HCT116 (cell line): ENCODE results near the gene ACSL6. TPM values are rescaled to one million over a fixed set of nuclear protein-coding genes. Genes with fewer than 3 reads are reported as not detected.

Source experiments
- ATAC-seq: fragments of 200-7000 bp; cut with Tn5 transposase; 2 replicates; pipeline ENCODE4 v1.9.1; 2020; ENCODE audit warnings: mild to moderate bottlenecking, moderate library complexity
- BruUV-seq: library from RNA; stranded (reverse); fragments of 400-500 nt; replicated peaks from 2 replicates; lab custom pipeline; 2021; lab: Mats Ljungman, UMichigan
- CTCF ChIA-PET: fragments of 300-600 bp; sonication (Branson Sonifier 250); formaldehyde crosslinking; loops from one replicate; lab custom pipeline; 2021; ENCODE audit warnings: antibody characterized with exemption; lab: Charles Lee
- POLR2A ChIA-PET: fragments of 300-600, 350-600 bp; sonication (Branson Sonifier 250); formaldehyde crosslinking; loops from one replicate; lab custom pipeline; 2021; ENCODE audit warnings: antibody characterized with exemption; lab: Charles Lee
- RAD21 ChIA-PET, 2 experiments: fragments of 300-600 bp; sonication (Branson Sonifier 250); formaldehyde crosslinking; loops; one replicate each; lab custom pipeline; 2023; ENCODE audit warnings: low total read pairs in 2 of 2; ENCODE audit not compliant: uncharacterized antibody in 2 of 2, unreplicated experiment in 2 of 2, low non-redundant PET in 1 of 2; lab: Charles Lee
- DNase-seq: peaks from one replicate; pipeline ENCODE4 v3.0.0-alpha.2; 2010; ENCODE audit warnings: low read depth, low spot score
- H2AFZ ChIP-seq: fragments of 200-600 bp; shearing (Covaris generic), sonication (generic); 2 replicates; pipeline ENCODE4 v1.6.1; 2017; ENCODE audit warnings: low read depth, mixed run types, mixed read lengths, antibody characterized with exemption, low read length; ENCODE audit not compliant: poor library complexity, severe bottlenecking
- H3K27ac ChIP-seq: 2 replicates; pipeline ENCODE4 v1.5.1; 2012; ENCODE audit warnings: low read depth, low read length
- H3K27me3 ChIP-seq: fragments of 200-600 bp; sonication (generic); 2 replicates; pipeline ENCODE4 v1.6.1; 2016; ENCODE audit warnings: mixed run types, low read length, mixed read lengths; ENCODE audit not compliant: insufficient read depth
- H3K36me3 ChIP-seq, 2 experiments: fragments of 200-500 bp in 1 of 2; fragments of 200-600 bp in 1 of 2; sonication (Bioruptor generic) in 1 of 2; sonication (generic) in 1 of 2; 2 replicates each; pipeline versions ENCODE4 v1.5.1 to v1.6.1; 2014 to 2016; ENCODE audit warnings: low read length in 2 of 2, inconsistent platforms in 1 of 2, mixed read lengths in 1 of 2, mixed run types in 1 of 2; ENCODE audit not compliant: insufficient read depth in 2 of 2, control insufficient read depth in 1 of 2
- H3K4me1 ChIP-seq, 2 experiments: fragments of 200-600 bp in 1 of 2; sonication (generic) in 1 of 2; 2 replicates each; pipeline versions ENCODE4 v1.5.1 to v1.6.1; 2012 to 2017; ENCODE audit warnings: low read length in 2 of 2, inconsistent platforms in 1 of 2, mild to moderate bottlenecking in 1 of 2, mixed read lengths in 1 of 2, mixed run types in 1 of 2, moderate library complexity in 1 of 2; ENCODE audit not compliant: insufficient read depth in 2 of 2, control insufficient read depth in 1 of 2
- H3K4me2 ChIP-seq: fragments of 200-600 bp; sonication (generic); 2 replicates; pipeline ENCODE4 v1.6.1; 2017; ENCODE audit warnings: mixed run types, low read length, mixed read lengths
- H3K4me3 ChIP-seq, 2 experiments: fragments of 200-600 bp in 1 of 2; sonication (generic) in 1 of 2; replicated peaks in 1 of 2; 2 replicates each; pipeline ENCODE4 v1.5.1; 2011 to 2016; ENCODE audit warnings: low read length in 2 of 2, control low read depth in 1 of 2, low read depth in 1 of 2, mild to moderate bottlenecking in 1 of 2, mixed read lengths in 1 of 2, mixed run types in 1 of 2
- H3K79me2 ChIP-seq: fragments of 200-600 bp; sonication (generic); 2 replicates; pipeline ENCODE4 v1.6.1; 2017; ENCODE audit warnings: mild to moderate bottlenecking, mixed run types, low read length, moderate library complexity, mixed read lengths; ENCODE audit not compliant: insufficient read depth
- H3K9ac ChIP-seq: fragments of 200-600 bp; sonication (generic); 2 replicates; pipeline ENCODE4 v1.6.1; 2016; ENCODE audit warnings: low read length, mixed read lengths
- H3K9me2 ChIP-seq: fragments of 200-600 bp; sonication (generic), shearing (Covaris generic); 2 replicates; pipeline ENCODE4 v1.6.1; 2017; ENCODE audit warnings: mixed run types, mild to moderate bottlenecking, moderate library complexity; ENCODE audit not compliant: insufficient read depth
- H3K9me3 ChIP-seq, 2 experiments: fragments of 200-500 bp in 1 of 2; fragments of 200-600 bp in 1 of 2; sonication (Bioruptor generic) in 1 of 2; sonication (generic) in 1 of 2; 2 replicates each; pipeline ENCODE4 v1.6.1; 2014 to 2017; ENCODE audit warnings: low read length in 2 of 2, mixed read lengths in 2 of 2, inconsistent platforms in 1 of 2, low read depth in 1 of 2, mild to moderate bottlenecking in 1 of 2, mixed run types in 1 of 2, moderate library complexity in 1 of 2; ENCODE audit not compliant: control insufficient read depth in 1 of 2, insufficient read depth in 1 of 2
- H4K20me1 ChIP-seq: fragments of 200-600 bp; sonication (generic), shearing (Covaris generic); 2 replicates; pipeline ENCODE4 v1.6.1; 2017; ENCODE audit warnings: mixed run types, mild to moderate bottlenecking, moderate library complexity; ENCODE audit not compliant: insufficient read depth
- CEBPB ChIP-seq: IDR thresholded peaks from 2 replicates; pipeline ENCODE4 v1.6.1; 2012; ENCODE audit warnings: low read depth
- EGR1 ChIP-seq: IDR thresholded peaks from 2 replicates; pipeline ENCODE4 v1.6.1; 2012; ENCODE audit warnings: low read depth
- ELF1 ChIP-seq: IDR thresholded peaks from 2 replicates; pipeline ENCODE4 v1.6.1; 2012; ENCODE audit warnings: low read depth, borderline replicate concordance
- EZH2phosphoT487 ChIP-seq: fragments of 200-600 bp; IDR thresholded peaks from 2 replicates; pipeline ENCODE4 v1.6.1; 2018; ENCODE audit warnings: antibody characterized with exemption, borderline replicate concordance
- FOSL1 ChIP-seq: IDR thresholded peaks from 2 replicates; pipeline ENCODE4 v1.6.1; 2012; ENCODE audit warnings: low read depth
- MAX ChIP-seq: IDR thresholded peaks from 2 replicates; pipeline ENCODE4 v1.6.1; 2012
- POLR2A ChIP-seq: IDR thresholded peaks from 2 replicates; pipeline ENCODE4 v1.7.0; 2011; ENCODE audit warnings: borderline replicate concordance; ENCODE audit not compliant: insufficient read depth, insufficient read length; ENCODE audit errors: extremely low read depth
- SRF ChIP-seq: IDR thresholded peaks from 2 replicates; pipeline ENCODE4 v1.6.1; 2012; ENCODE audit warnings: low read depth
- YY1 ChIP-seq: IDR thresholded peaks from 2 replicates; pipeline ENCODE4 v1.6.1; 2011; ENCODE audit warnings: low read length, low read depth, moderate library complexity, mild to moderate bottlenecking; ENCODE audit not compliant: insufficient replicate concordance; ENCODE audit errors: extremely low read depth
- ZNF274 ChIP-seq: fragments of 200-500 bp; sonication (Bioruptor generic); IDR thresholded peaks from 2 replicates; pipeline ENCODE4 v1.6.1; 2014; ENCODE audit warnings: mild to moderate bottlenecking, low read depth, low read length, inconsistent platforms
- intact Hi-C: fragments of 100-400 bp; cut with micrococcal nuclease; formaldehyde crosslinking; loops from 2 replicates; pipeline ENCODE4 v1.10.0; 2022
- total RNA-seq: library from RNA; stranded (reverse); gene quantifications from one replicate; pipeline ENCODE4 v1.2.1, GENCODE V29; 2021; ENCODE audit not compliant: unreplicated experiment
- TF ChIP-seq, protein P1 (sequence below), 3 experiments: fragments of 200-600 bp in 1 of 3; sonication (generic) in 1 of 3; IDR thresholded peaks in 2 of 3; conservative IDR thresholded peaks in 1 of 3; 2 replicates each; pipeline ENCODE4 v1.5.1; 2012 to 2017; ENCODE audit warnings: low read depth in 2 of 3, low read length in 2 of 3, antibody characterized with exemption in 1 of 3, borderline replicate concordance in 1 of 3, control low read depth in 1 of 3, mild to moderate bottlenecking in 1 of 3, mixed read lengths in 1 of 3, mixed run types in 1 of 3, moderate library complexity in 1 of 3; ENCODE audit not compliant: insufficient read depth in 1 of 3

ACSL6 gene
- total RNA-seq, 1 experiment from 2014 or later = 2.3 TPM

DNA sequence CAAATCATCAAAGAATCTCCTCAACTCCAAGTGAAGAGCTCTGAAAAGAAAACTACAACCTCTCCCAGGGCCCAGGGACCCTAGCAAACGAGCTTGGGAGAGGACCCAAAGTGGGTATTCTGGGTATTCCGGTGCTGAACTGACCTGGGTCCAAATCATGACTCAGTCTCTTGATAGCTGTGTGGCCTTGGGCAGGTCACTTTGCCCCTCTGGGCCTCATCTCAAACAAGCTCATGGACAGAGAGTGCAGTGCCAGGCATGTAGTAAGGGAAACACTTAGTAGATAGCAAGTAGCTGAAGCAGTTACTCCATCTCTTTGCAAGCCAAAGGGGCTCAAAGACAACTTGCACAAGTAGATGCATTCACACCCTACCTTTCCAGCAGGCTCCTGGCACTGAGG lies 12.4 kb downstream of the ACSL6 start:
- Histone ChIP-seq H3K4me3 (no peak overlapping the region), H3K27ac (no peak overlapping the region), H3K27me3 (no peaks in the 10 kb centered on the region), H3K9me3 (no peaks in the 10 kb centered on the region), H3K9me2 (no peaks in the 10 kb centered on the region), H4K20me1 (no peaks in the 10 kb centered on the region), H3K4me1 (peaks cover 8 to 15% of the 10 kb centered on the region in 2 experiments; a peak in 3 of 4 replicates), H3K36me3 (no peaks in the 10 kb centered on the region), H3K4me2 (no peak overlapping the region), H3K79me2 (no peaks in the 10 kb centered on the region), H3K9ac (no peak overlapping the region), H2AFZ (no peak overlapping the region)
- intact Hi-C loops = no loop called here
- BruUV-seq = no TSS peak
- no peak for ATAC-seq
- POLR2A ChIA-PET = no interaction called here
- DNase-seq = no peak
- CTCF ChIA-PET = interaction anchor here (4.3 kb wide), 1 partner anchor 9 kb away, joined by 17 read pairs; no protein-coding TSS in a partner anchor
- RAD21 ChIA-PET = no interaction called here
- TF ChIP-seq POLR2A (no peak), MAX (no peak), EGR1 (no peak), ELF1 (no peak), YY1 (no peak), SRF (no peak), CEBPB (no peak), FOSL1 (no peak), EZH2phosphoT487 (no peak), ZNF274 (no peak)
- TF ChIP-seq, protein P1, sequence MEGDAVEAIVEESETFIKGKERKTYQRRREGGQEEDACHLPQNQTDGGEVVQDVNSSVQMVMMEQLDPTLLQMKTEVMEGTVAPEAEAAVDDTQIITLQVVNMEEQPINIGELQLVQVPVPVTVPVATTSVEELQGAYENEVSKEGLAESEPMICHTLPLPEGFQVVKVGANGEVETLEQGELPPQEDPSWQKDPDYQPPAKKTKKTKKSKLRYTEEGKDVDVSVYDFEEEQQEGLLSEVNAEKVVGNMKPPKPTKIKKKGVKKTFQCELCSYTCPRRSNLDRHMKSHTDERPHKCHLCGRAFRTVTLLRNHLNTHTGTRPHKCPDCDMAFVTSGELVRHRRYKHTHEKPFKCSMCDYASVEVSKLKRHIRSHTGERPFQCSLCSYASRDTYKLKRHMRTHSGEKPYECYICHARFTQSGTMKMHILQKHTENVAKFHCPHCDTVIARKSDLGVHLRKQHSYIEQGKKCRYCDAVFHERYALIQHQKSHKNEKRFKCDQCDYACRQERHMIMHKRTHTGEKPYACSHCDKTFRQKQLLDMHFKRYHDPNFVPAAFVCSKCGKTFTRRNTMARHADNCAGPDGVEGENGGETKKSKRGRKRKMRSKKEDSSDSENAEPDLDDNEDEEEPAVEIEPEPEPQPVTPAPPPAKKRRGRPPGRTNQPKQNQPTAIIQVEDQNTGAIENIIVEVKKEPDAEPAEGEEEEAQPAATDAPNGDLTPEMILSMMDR (IDR thresholded peaks at IDR 0.05 in 2 of 3, conservative IDR thresholded peaks at IDR 0.05 in 1 of 3; ENCODE audit: borderline replicate concordance in 1 of 3, insufficient read depth in 1 of 3, low read depth in 2 of 3, low read length in 2 of 3) = no peak
